Effector memory CD8-positive, alpha-beta T cell (primary cell): Measurements from ENCODE around the gene HOXB8.
A peak's percentile ranks its signal among the peaks of the same experiment; 100 is the strongest.

ENCODE experiments used
- ATAC-seq: fragments of 150-1000 bp; cut with Tn5 transposase; replicated peaks from 2 replicates; pipeline ENCODE4 v1.10.0; 2021; ENCODE audit warnings: mild to moderate bottlenecking, moderate library complexity
- DNase-seq, 3 experiments: peaks; one replicate each; pipeline ENCODE4 v3.0.0; 2021
- H3K27ac Mint-ChIP-seq, 2 donors: one replicate each; pipeline ENCODE4 v1.8.0; 2022; ENCODE audit warnings: mild to moderate bottlenecking in 2 of 2, mixed read lengths in 2 of 2, moderate library complexity in 2 of 2
- H3K27me3 Mint-ChIP-seq, 2 donors: one replicate each; pipeline ENCODE4 v1.8.0; 2022; ENCODE audit warnings: mixed read lengths in 2 of 2
- H3K36me3 Mint-ChIP-seq: one replicate; pipeline ENCODE4 v1.8.0; 2022; ENCODE audit warnings: mild to moderate bottlenecking, moderate library complexity, mixed read lengths; ENCODE audit not compliant: insufficient read depth
- H3K4me1 Mint-ChIP-seq, 2 donors: one replicate each; pipeline ENCODE4 v1.8.0; 2022; ENCODE audit warnings: low read depth in 2 of 2, mixed read lengths in 2 of 2
- H3K4me3 Mint-ChIP-seq, 2 donors: one replicate each; pipeline ENCODE4 v1.8.0; 2022; ENCODE audit warnings: mild to moderate bottlenecking in 2 of 2, mixed read lengths in 2 of 2, moderate library complexity in 2 of 2
- H3K9me3 Mint-ChIP-seq, 2 donors: one replicate each; pipeline ENCODE4 v1.8.0; 2022; ENCODE audit warnings: mixed read lengths in 2 of 2
- total RNA-seq, 9 experiments: gene quantifications; one replicate each; lab custom pipeline; 2026; lab: John Stamatoyannopoulos, UW

Gene HOXB8
- 0 to 0.13 (median 0) reads per million in 9 experiments for total RNA-seq

GRCh38 chr17:48615047-48615962, at the start of gene HOXB8:
Gene HOXB8, minus strand, starts transcription at chr17:48615292. Its CDS starts 588 bp downstream, at chr17:48614704.
- Mint-ChIP-seq H3K4me3 (peak within 1 kb of the TSS; percentile 98 to 99), H3K27ac (peak within 1 kb of the TSS in 1 of 2 donors; percentile 74), H3K9me3 (no peaks in the 10 kb centered on the region), H3K4me1 (peaks cover 45 to 47% of the 10 kb centered on the region in 2 donors), H3K27me3 (peaks cover 79 to 98% of the 10 kb centered on the region in 2 donors), H3K36me3 (peaks cover 40% of the 10 kb centered on the region)
- ATAC-seq: no peak
- no peak for DNase-seq

- no peaks in the 10 kb centered on the region for H3K9me3 Mint-ChIP-seq
- no peaks in the 10 kb centered on the region for H3K36me3 Mint-ChIP-seq
- no peak overlapping the region for H3K27ac Mint-ChIP-seq
- H3K27me3 Mint-ChIP-seq: peaks cover 6 to 9% of the 10 kb centered on the region in 2 donors
- no peak overlapping the region for H3K4me3 Mint-ChIP-seq
- H3K4me1 Mint-ChIP-seq: no peaks in the 10 kb centered on the region
- DNase-seq (no peak), ATAC-seq (no peak)
These were observed 48.2 kb upstream of the HOXB8 start for GRCh38 chr17:48663134-48663924.

DNA sequence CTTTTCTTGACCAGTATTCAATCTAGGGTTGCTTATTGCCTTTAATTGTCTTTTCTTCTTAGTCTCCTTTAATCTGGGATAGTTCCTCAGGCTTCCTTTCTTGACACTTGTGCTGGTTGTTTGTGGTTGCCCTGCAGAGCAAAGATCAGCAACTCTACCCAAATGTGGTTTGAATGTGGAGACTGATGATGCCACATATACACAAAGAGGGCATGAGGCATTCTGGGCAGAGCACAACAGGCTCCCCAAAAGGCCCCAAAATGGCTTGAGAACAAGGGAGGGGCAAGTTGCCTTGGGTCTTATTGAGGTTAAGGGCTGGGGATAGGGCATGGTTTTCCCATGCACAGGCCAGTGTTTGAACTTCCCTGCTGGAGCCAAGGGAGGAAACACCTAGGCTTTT, 40.8 kb upstream of the HOXB8 start:
- Mint-ChIP-seq H3K27ac (peak overlapping the region in 1 of 2 donors; percentile 82), H3K27me3 (no peaks in the 10 kb centered on the region), H3K9me3 (no peaks in the 10 kb centered on the region), H3K4me1 (peaks cover 10 to 12% of the 10 kb centered on the region in 2 donors), H3K36me3 (no peaks in the 10 kb centered on the region), H3K4me3 (no peak overlapping the region)
- DNase-seq (no peak), ATAC-seq (peak; percentile 54)

- Mint-ChIP-seq H3K4me1 (peaks cover 17 to 22% of the 10 kb centered on the region in 2 donors), H3K27ac (no peak overlapping the region), H3K27me3 (peaks cover 9 to 36% of the 10 kb centered on the region in 2 donors), H3K4me3 (no peak overlapping the region), H3K36me3 (peaks cover 12% of the 10 kb centered on the region), H3K9me3 (no peaks in the 10 kb centered on the region)
- DNase-seq (no peak), ATAC-seq (no peak)
These were observed 34.6 kb upstream of the HOXB8 start for GRCh38 chr17:48649741-48650140.

- no peak for DNase-seq
- H3K27ac Mint-ChIP-seq: peak overlapping the region; percentile 19 to 86
- peaks cover 12% of the 10 kb centered on the region for H3K36me3 Mint-ChIP-seq
- peak overlapping the region; percentile 80 to 91 for H3K4me3 Mint-ChIP-seq
- H3K9me3 Mint-ChIP-seq: no peaks in the 10 kb centered on the region
- H3K27me3 Mint-ChIP-seq: peaks cover 22 to 54% of the 10 kb centered on the region in 2 donors
- peaks cover 20 to 23% of the 10 kb centered on the region in 2 donors for H3K4me1 Mint-ChIP-seq
- no peak for ATAC-seq
These were observed 32.8 kb upstream of the HOXB8 start for GRCh38 chr17:48647963-48648245.

GRCh38 chr17:48647103-48647962, 32.2 kb upstream of the HOXB8 start:
- ATAC-seq: peak; percentile 11
- DNase-seq: no peak
- H3K27me3 Mint-ChIP-seq: peaks cover 27 to 60% of the 10 kb centered on the region in 2 donors
- peak overlapping the region; percentile 76 to 86 for H3K27ac Mint-ChIP-seq
- peaks cover 19 to 26% of the 10 kb centered on the region in 2 donors for H3K4me1 Mint-ChIP-seq
- H3K9me3 Mint-ChIP-seq: no peaks in the 10 kb centered on the region
- H3K4me3 Mint-ChIP-seq: peak overlapping the region; percentile 80 to 91
- peaks cover 12% of the 10 kb centered on the region for H3K36me3 Mint-ChIP-seq

DNA sequence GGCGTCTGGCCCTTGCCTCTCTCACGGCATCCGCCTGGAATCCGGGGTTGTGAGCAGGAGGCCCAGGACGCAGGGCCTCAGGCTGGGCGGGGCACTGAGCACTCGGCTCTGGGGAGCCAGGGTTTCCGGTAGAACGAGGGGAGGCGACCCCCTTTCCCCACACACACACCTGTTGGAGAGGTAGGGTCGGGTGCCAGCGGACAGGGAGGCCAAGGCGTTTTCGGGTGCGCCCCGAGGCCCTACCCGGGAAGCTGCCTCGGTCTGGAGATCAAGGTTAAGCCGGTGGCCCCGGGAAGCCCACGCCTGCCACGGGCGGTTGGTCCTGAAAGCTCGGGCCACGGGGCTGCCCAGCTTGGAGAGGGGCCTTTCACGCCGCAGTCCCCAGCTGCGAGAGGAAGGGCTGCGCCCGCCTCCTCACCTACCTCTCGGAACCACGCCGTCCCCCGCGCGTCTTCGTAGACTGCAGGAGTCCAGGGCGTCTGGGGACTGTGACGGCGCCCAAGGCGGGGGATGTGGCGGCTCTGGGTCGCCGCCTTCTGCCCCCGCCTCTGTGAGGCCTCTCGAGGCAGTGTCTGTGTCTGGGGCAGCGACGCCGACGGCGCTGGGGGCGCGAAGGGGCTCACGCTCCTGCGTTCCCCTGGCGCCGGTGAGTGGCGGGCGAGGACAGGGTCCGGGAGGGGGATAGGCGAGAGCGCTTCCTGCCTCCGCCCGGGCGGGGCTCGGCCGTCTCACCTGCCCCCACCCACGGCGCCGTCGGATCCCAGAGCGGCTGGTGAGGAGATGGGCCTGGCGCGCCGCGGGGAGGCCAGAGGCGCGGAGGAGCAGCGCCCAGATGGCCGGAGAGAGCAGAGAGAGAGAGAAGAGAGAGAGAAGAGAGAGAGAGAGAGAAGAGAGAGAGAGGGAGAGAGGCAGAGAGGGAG, 31.4 kb upstream of the HOXB8 start:
- ATAC-seq (peak; percentile 84), DNase-seq (peak; percentile 28 to 34 (median 31))
- Mint-ChIP-seq H3K27ac (peak overlapping the region; percentile 76 to 86), H3K4me3 (peak overlapping the region; percentile 80 to 91), H3K36me3 (peaks cover 12% of the 10 kb centered on the region), H3K4me1 (peaks cover 18 to 27% of the 10 kb centered on the region in 2 donors), H3K27me3 (peaks cover 35 to 69% of the 10 kb centered on the region in 2 donors), H3K9me3 (no peaks in the 10 kb centered on the region)

DNA sequence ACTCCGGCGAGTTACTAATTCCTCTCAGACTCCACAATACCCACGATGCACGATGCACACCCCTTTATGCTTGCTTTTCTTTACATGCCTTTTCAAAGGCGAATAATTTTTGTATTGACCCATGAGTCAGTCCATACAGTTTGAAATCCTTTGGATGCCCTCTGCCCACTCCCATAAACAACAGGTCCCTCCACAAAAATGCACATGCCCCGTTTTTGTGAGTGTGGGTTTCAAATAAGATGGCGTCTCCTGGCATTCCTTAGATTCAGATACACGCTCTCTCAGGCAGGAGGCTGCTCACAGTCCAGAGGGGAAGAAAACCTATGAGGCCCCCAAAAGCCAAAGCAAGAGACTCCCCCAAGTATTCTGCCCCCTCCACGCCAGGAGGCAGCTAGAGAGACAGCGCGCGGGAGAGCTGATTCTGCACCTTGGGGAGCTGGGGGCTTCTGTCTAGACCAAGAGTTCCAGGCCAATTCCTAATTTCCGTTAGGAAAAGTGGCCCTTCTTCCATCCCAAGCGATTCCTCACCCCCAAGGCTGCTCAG, 30.6 kb upstream of the HOXB8 start:
- Mint-ChIP-seq H3K36me3 (peaks cover 12% of the 10 kb centered on the region), H3K4me1 (peaks cover 21 to 30% of the 10 kb centered on the region in 2 donors), H3K27me3 (peaks cover 42 to 76% of the 10 kb centered on the region in 2 donors), H3K27ac (no peak overlapping the region), H3K9me3 (no peaks in the 10 kb centered on the region), H3K4me3 (peak overlapping the region; percentile 80 to 91)
- no peak for ATAC-seq
- DNase-seq: no peak

- H3K4me1 Mint-ChIP-seq: peaks cover 21 to 30% of the 10 kb centered on the region in 2 donors
- H3K9me3 Mint-ChIP-seq: no peaks in the 10 kb centered on the region
- DNase-seq (no peak), ATAC-seq (no peak)
- peaks cover 46 to 83% of the 10 kb centered on the region in 2 donors for H3K27me3 Mint-ChIP-seq
- peaks cover 14% of the 10 kb centered on the region for H3K36me3 Mint-ChIP-seq
- H3K27ac Mint-ChIP-seq: no peak overlapping the region
- peak overlapping the region; percentile 80 to 91 for H3K4me3 Mint-ChIP-seq
These were observed 29.9 kb upstream of the HOXB8 start for GRCh38 chr17:48644910-48645557.

DNA sequence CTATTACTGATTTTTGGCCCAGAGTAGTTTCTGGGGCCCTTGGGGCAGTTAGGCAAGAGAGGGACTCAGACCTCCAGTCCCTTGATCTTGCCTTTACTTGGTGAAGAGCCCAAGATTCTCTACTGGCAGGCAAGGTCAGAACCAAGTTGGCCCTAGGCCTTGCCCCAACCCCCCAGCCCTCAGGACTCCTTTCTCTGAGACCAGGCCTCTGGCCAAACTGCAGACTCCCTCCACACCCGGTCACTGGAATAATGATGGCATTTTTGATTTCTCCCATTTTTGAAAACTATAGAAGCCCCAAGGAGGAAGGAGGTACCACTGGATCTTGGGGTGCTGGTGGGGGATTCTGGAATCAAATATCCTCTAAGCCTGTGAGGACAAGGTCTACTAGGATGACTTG, 29.1 kb upstream of the HOXB8 start:
- no peak overlapping the region for H3K4me3 Mint-ChIP-seq
- no peak for ATAC-seq

DNA sequence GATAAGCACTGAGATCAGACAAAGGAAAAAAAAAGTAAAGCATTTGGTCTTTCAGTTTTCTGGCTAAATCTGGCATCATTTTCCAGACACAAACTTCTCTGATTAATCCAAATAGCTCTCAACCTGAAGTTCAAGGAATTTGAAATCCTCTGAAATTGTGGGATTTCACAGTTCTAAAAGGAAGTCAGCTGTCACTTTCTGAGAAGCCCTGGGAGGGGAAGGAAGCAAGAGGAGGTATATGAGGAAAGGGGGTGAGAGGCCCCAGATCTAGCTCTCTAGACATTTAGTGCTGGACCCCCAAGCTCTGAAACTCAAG, 28.6 kb upstream of the HOXB8 start:
- H3K9me3 Mint-ChIP-seq: no peaks in the 10 kb centered on the region
- ATAC-seq (no peak), DNase-seq (no peak)
- peaks cover 21 to 30% of the 10 kb centered on the region in 2 donors for H3K4me1 Mint-ChIP-seq
- H3K27me3 Mint-ChIP-seq: peaks cover 46 to 97% of the 10 kb centered on the region in 2 donors
- peaks cover 14% of the 10 kb centered on the region for H3K36me3 Mint-ChIP-seq
- peak overlapping the region in 1 of 2 donors; percentile 17 for H3K27ac Mint-ChIP-seq
- no peak overlapping the region for H3K4me3 Mint-ChIP-seq

More for the DNA sequence above, 29.1 kb upstream of the HOXB8 start:
- Mint-ChIP-seq H3K27ac (no peak overlapping the region), H3K27me3 (peaks cover 46 to 92% of the 10 kb centered on the region in 2 donors), H3K36me3 (peaks cover 14% of the 10 kb centered on the region), H3K9me3 (no peaks in the 10 kb centered on the region), H3K4me1 (peaks cover 21 to 30% of the 10 kb centered on the region in 2 donors)
- DNase-seq: no peak
